K562 (cell line): ENCODE results near the gene RXRB. TPM values are rescaled to one million over a fixed set of nuclear protein-coding genes. Genes with fewer than 3 reads are reported as not detected.

Source experiments
- CTBP1 ChIP-seq: fragments of 450-650 bp; IDR thresholded peaks from 2 replicates; pipeline ENCODE4 v1.6.1; 2016; ENCODE audit warnings: borderline replicate concordance
- DACH1 ChIP-seq: fragments of 450-650 bp; IDR thresholded peaks from 2 replicates; pipeline ENCODE4 v1.6.1; 2018; ENCODE audit not compliant: partially characterized antibody
- DDX20 ChIP-seq: fragments of 450-650 bp; IDR thresholded peaks from 2 replicates; pipeline ENCODE4 v1.6.1; 2016; ENCODE audit warnings: missing genetic modification characterization, low read depth, mild to moderate bottlenecking, missing compliant biosample characterization, moderate library complexity
- DLX4 ChIP-seq: fragments of 250-450 bp; sonication (Bioruptor Pico); IDR thresholded peaks from 2 replicates; pipeline ENCODE4 v1.6.1; 2021; ENCODE audit warnings: mild to moderate bottlenecking
- ELF4 ChIP-seq: fragments of 450-650 bp; formaldehyde crosslinking; IDR thresholded peaks from 2 replicates; pipeline ENCODE4 v1.4.0; 2022; ENCODE audit warnings: missing genetic modification characterization
- EZH2 ChIP-seq: IDR thresholded peaks from 2 replicates; pipeline ENCODE4 v1.6.1; 2012; ENCODE audit warnings: low read depth, mild to moderate bottlenecking, inconsistent platforms, low read length, borderline replicate concordance
- FIP1L1 ChIP-seq: fragments of 200-400 bp; formaldehyde crosslinking; IDR thresholded peaks from 2 replicates; pipeline ENCODE4 v1.6.1; 2018; ENCODE audit warnings: mild to moderate bottlenecking, low read depth, low read length; ENCODE audit not compliant: poor library complexity, severe bottlenecking
- HLTF ChIP-seq: fragments of 450-650 bp; IDR thresholded peaks from 2 replicates; pipeline ENCODE4 v1.6.1; 2016
- ILF3 ChIP-seq: fragments of 450-650 bp; IDR thresholded peaks from 2 replicates; pipeline ENCODE4 v1.6.1; 2018; ENCODE audit warnings: antibody characterized with exemption, mild to moderate bottlenecking, moderate library complexity, borderline replicate concordance
- MYBL2 ChIP-seq, 2 experiments: fragments of 450-650 bp in 1 of 2; sonication (generic) in 1 of 2; formaldehyde crosslinking in 1 of 2; IDR thresholded peaks; 2 replicates each; pipeline versions ENCODE4 v1.6.1 to v1.8.1; 2017 to 2022; ENCODE audit warnings: borderline replicate concordance in 1 of 2, inconsistent platforms in 1 of 2, low read depth in 1 of 2, mild to moderate bottlenecking in 1 of 2, missing genetic modification reagents in 1 of 2, moderate library complexity in 1 of 2
- MYNN ChIP-seq, 2 experiments: sonication (generic); formaldehyde crosslinking in 1 of 2; IDR thresholded peaks; 2 replicates each; pipeline versions ENCODE4 v1.5.0 to v1.6.1; 2016 to 2020; ENCODE audit warnings: antibody characterized with exemption in 1 of 2, missing genetic modification reagents in 1 of 2
- POLR3A ChIP-seq: IDR thresholded peaks from 2 replicates; pipeline ENCODE4 v1.6.1; 2011; ENCODE audit warnings: borderline replicate concordance, mild to moderate bottlenecking, moderate library complexity; ENCODE audit not compliant: insufficient read length, insufficient read depth; ENCODE audit errors: extremely low read depth
- SFPQ ChIP-seq: fragments of 200-400 bp; formaldehyde crosslinking; IDR thresholded peaks from 2 replicates; pipeline ENCODE4 v1.6.1; 2017; ENCODE audit warnings: mild to moderate bottlenecking, low read depth, low read length, moderate library complexity
- SP1 ChIP-seq: sonication (generic); formaldehyde crosslinking; IDR thresholded peaks from 2 replicates; pipeline ENCODE4 v1.8.1; 2022; ENCODE audit warnings: mild to moderate bottlenecking, missing genetic modification reagents
- ZBTB7A ChIP-seq: IDR thresholded peaks from 2 replicates; pipeline ENCODE4 v1.6.1; 2011; ENCODE audit warnings: low read depth, mild to moderate bottlenecking, low read length, moderate library complexity, borderline replicate concordance; ENCODE audit not compliant: control insufficient read depth
- ZNF175 ChIP-seq: fragments of 200-800 bp; sonication (Bioruptor generic); IDR thresholded peaks from 2 replicates; pipeline ENCODE4 v1.6.1; 2016; ENCODE audit warnings: low read depth, mild to moderate bottlenecking, missing genetic modification characterization, missing compliant biosample characterization
- ZNF347 ChIP-seq: fragments of 450-650 bp; formaldehyde crosslinking; IDR thresholded peaks from 2 replicates; pipeline ENCODE4 v1.4.0; 2020; ENCODE audit warnings: low read depth, mild to moderate bottlenecking, moderate library complexity
- ZNF518B ChIP-seq: fragments of 250-450 bp; sonication (Bioruptor Pico); IDR thresholded peaks from 2 replicates; pipeline ENCODE4 v1.5.0; 2021; ENCODE audit warnings: mild to moderate bottlenecking, moderate library complexity
- ZNF780A ChIP-seq: fragments of 250-450 bp; sonication (Bioruptor Pico); IDR thresholded peaks from 2 replicates; pipeline ENCODE4 v1.5.0; 2021; ENCODE audit warnings: mild to moderate bottlenecking
- polyA plus RNA-seq, 8 experiments: library from polyadenylated mRNA; depleted of rRNA in 4 of 8; stranded (reverse) in 5 of 8; unstranded in 3 of 8; fragments of >200 nt; fragmentation: Nextera tagmentation in 2 of 8; fragmentation: Illumina TruSeq in 1 of 8; extraction: Ambion mirVana in 2 of 8; extraction: Trizol in 1 of 8; gene quantifications; 2 replicates each; pipeline versions ENCODE4 v1.2.1 to v1.2.3, GENCODE V29; 2011 to 2014; ENCODE audit warnings: inconsistent platforms in 1 of 8, missing spikeins in 1 of 8
- total RNA-seq, 7 experiments: library from RNA; depleted of rRNA in 6 of 7; stranded (reverse); fragments of >200 nt in 6 of 7; fragmentation: Illumina TruSeq in 2 of 7; extraction: Trizol in 2 of 7; gene quantifications; 2 replicates each; pipeline versions ENCODE4 v1.2.1 to v1.2.3, GENCODE V29; 2011 to 2021; ENCODE audit warnings: low replicate concordance in 1 of 7

RXRB gene
- total and polyA plus RNA-seq, 9 of the 15 experiments (the other 6 are each of a cell fraction or from before 2014, with no cell fraction given): 0.76 to 35.5 (median 18.4) TPM

- TF ChIP-seq EZH2 (no peak), DACH1 (peak; percentile 22), ZNF518B (CRISPR knock-in tag) (no peak), ZNF175 (CRISPR knock-in tag) (no peak), SP1 (CRISPR knock-in tag) (no peak), ZNF347 (no peak), ZBTB7A (peak; percentile 17; the same call in 1 of the 2 replicates), FIP1L1 (no peak), ZNF780A (CRISPR knock-in tag) (no peak), ELF4 (CRISPR knock-in tag) (no peak), CTBP1 (peak; percentile 44; the same call in 1 of the 2 replicates), ILF3 (no peak), MYBL2 (IDR thresholded peaks at IDR 0.05; ENCODE audit: low read depth) (no peak), MYBL2 (CRISPR knock-in tag; IDR thresholded peaks at IDR 0.05; ENCODE audit: borderline replicate concordance) (no peak), HLTF (no peak), SFPQ (no peak), POLR3A (no peak), MYNN (IDR thresholded peaks at IDR 0.05) (peak; percentile 38; the same call in 1 of the 2 replicates), MYNN (CRISPR knock-in tag; IDR thresholded peaks at IDR 0.05) (no peak), DDX20 (tag) (no peak), DLX4 (no peak)
Observed at GRCh38 chr6:33197431-33198048, 2.9 kb downstream of the RXRB start (continued).
